HTERT RPE-1 (cell line): Measurements from ENCODE around the gene CMIP.

Experiments
- in situ Hi-C: fragments of 300-500 bp; cut with MboI; formaldehyde crosslinking; loops from 4 replicates; pipeline ENCODE4 v1.14.3; 2020; ENCODE audit warnings: low sequenced_read_pairs

The CMIP gene

DNA sequence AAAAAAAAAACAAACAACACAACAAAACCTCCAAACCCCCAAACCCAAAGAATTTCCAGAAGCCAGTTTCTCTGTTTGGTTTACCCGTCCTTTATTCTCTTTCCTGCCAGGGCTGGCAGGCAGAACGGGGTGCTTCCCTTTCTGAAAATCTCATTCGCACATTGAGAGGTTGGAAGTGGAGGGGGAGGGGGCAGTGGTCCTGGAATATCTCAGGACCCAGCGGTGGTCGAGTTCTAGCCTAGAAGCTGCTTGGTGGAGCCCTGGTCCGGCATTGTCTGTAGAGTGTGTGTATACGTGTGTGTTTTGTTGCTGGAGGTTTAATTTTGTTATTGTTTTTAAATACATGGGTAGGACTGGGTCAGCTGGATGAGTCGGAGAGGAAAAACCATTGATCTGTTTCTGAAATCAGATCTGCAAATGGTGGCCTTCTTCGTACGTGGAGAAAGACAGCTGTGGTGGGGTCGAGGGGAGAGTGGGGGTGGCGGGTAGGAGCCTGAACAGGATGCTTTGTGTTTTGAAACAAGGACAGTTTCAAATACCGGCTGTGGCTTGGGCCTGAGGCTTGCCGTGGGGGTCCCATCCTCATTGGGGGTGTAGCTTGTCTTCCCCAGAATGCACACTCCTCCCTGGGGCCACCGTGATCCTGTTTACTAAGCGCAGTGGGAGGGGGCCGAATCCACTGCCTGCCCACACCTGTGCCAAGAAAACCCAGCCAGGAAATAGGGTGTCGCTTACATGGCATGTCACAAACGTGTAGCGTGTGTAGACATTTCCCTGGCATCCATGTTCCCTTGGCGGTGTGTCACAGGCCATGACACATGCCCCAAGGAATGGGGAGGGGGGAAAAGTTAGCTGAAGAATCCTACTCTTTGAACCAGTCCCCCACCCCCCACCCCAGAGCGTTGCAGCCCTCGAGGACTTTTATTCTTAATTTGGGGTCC lies 1.6 kb downstream of the CMIP start:
- in situ Hi-C loops = no loop called here

DNA sequence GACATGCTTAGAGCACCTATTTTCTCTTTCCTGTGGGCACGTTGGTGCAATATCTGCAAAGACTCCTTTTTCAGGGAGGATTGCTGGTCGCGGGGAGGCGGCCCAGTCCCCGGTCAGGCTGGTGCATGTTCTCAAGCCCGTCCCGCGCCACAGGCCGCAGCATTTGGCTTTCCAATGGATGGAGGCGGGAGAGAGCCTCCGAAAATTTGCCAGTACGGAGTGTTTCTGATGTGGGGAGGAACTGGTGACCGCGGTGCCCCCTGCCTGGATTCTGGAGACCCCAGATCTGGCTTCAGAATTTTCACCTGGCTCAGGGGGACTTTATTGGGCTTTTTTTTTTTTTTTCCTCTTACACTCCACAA lies 2.3 kb downstream of the CMIP start:
- in situ Hi-C loops = no loop called here

DNA sequence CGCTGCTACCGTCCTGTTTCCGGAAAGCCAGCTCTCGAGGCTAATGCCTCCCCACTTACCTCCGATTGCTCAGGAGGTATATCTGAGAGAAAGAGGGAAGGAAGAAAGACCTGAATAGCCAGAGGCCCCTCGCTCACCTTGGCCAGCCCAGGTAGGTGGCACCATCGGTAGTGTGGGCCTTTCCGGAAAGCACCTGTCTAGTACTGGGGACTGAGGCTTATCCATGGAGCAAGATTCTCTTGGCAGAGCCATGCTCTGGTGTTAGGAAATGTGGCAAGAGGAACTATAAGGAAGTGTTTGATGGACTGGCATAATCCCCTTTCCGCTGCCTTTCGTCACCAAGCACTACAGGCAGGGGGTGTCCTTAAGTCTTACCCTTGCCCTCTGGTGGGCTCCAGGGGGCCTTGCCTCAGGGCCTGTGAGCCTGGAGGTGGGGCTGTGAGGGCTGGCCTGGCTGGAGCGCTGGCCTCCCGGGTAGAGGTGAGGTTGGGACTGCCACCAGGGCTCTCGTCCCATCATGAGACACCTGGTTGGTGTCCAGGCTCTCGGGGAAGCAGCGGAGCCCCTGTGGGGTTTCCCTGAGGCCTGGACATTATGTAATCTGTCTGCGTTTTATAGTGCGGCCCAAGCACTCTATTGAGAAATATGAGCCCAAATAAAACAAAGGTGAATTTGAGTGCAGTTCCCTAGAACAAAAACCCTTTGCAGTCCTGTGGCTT lies 2.9 kb downstream of the CMIP start:
- in situ Hi-C loops = no loop called here

DNA sequence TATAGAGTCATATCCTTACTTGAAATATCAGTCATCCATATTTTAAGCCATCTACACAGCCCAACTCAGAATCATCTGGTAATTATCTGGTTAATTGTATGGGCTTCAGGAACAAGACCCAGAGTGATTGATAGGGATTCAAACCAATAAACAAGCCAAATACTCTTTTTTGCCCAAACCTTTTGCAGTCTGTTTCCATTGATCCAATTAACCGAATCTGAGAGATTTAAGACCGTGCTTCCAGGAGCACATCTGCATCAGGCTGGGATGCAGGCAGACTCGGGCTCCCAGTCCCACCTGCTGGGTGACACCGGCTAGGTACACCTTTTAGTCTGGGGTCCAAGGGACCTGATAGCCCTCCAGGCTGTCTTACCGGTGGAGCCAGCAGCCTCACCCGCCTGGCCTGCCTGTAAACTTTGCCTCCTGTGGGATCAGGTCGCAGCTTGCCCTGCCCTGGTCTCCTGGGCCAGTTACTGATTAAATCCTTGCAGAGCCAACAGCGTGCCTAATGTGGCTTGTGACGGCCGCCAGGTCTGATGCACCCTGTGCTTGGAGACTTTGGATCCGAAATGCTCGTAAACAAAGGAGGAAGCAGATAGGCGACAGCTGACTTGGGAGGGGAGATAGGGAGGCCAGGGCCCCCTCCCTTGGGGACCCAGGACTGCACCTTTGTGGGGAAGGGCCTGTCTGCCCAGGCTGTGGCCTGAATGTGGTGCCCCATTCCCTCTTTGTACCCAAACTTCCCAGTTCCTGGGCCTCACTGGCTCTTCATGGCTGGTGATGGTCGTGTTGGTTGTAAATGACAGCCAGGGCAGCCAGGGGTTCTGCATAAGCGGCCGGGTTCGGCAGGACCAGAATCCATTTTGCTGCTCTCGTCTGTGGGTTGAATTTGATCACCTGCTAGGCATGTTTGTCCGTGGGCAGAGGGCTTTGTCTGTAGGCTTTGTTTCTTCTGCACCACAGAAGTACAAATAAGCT lies 3.8 kb downstream of the CMIP start:
- in situ Hi-C loops = no loop called here

DNA sequence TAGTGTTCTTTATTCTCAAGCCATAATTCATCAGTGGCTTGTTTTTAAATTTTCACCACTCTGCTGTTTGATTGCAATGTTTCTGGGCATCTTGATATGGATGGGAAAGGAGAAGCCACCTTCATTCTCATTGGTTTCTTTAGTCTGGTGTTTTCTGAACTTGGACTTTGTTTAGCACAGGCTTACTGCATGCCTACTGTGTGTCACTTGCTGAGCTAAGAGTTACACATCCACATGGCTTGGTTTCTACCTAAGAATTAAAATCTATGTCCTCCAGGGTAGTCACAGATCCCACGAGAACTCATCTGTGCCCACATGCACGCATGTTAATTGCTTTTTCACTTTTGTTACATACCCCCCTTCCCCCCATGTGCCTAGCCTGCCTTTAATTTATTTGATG lies 4.6 kb downstream of the CMIP start:
- in situ Hi-C loops = no loop called here

DNA sequence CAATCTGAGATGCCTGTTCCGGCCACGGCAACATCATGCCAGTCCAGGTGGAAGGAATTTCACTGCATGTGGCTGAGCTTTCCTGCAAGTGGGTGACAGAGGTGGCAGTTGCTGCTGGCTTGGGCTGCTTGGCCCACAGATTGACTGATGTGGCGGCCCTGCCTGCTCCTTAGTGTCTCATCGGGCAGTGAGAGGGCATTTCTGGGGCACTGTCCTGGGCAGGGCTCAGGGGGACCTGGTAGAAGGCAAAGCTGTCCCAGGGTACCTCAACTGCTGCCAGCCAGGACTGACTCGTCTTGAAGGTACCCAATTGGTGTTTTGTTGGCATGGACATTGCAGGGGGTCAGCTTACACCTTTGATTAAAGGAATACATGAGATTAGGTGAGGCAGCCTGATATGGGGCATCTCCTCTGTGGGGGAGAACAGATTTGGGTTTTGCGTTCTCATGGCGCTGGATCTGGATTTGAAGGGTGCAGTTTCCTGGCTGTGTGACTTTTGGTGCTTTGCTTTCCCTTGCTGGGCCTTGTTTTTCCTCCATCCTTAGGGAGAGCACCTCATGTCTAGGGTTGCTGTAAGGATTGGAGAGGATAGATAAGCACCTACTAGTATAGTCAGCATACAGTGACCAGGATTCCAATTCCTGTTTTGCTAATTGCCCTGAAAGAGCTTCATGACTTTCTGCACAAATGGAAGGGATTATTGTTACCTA lies 5.4 kb downstream of the CMIP start:
- in situ Hi-C loops = no loop called here

DNA sequence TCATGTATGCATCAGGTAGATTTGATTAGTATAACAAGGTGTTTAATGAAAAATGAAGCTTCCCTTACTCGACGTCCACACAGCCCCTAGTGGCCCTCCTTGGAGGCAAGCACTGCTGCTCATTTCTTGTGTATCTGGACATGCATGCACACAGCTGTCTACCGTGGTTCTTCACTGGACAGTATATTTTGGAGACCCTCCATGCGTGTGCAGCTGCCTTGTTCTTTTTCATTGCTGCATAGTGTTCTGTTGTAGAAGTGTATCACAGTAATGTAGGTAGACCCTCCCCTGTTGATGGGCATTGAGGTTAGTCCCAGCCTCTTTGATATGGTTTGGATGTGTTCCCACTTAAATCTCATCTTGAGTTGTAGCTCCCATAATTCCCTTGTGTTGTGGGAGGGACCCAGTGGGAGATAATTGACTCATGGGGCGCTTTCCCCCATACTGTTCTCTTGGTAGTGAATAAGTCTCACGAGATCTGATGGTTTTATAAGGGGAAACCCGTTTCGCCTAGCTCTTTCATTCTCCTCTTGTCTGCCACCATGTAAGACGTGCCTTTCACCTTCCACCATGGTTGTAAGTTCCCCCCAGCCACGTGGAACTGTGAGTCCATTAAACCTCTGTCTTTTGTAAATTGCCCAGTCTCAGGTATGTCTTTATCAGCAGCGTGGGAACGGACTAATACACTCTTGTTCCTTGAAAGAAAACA lies 6.3 kb downstream of the CMIP start:
- in situ Hi-C loops = no loop called here

DNA sequence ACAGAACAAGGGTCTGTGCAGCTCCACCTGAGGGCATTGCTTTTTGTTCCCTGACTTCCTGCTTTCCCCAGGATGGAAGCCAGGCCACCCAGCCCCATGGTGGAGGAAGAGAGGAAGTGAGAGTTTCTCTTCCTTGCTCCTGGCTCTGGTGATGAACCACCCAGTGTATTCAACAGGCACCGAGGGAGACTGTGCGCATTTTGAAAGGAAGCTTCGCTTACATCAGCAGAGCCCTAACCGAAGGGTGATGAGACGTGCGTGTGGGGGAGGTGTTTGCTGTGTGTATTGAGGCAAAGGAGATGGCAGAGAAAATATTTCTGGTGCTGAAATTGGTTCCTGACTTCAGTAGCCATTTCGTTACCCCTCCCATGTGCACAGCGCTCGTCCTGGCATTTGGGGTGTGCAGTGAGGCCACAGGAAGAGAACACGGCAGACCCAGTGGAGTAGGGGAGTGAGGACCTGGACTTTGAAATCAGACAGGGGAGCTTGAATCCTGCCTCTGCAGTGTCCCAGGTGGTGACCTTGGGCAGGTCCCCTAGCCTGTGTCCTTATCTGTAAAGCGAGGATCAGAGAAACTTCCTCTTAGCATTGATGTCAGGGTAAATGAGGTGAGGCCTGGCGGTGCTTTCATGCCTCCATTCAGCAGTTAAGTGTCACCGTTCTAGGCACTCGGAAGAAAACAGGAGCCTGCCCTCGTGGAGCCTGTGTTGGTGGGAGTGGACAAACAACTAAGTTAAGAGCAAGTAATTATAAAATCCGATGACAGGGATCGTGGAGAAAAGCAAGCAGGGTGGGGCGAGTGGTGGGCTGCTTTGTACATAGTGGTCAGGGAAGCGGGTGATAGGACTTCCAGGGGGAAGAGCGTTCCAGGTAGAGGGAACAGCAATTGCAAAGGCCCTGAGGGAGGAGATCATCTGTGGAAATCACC lies 7.4 kb downstream of the CMIP start:
- in situ Hi-C loops = no loop called here

DNA sequence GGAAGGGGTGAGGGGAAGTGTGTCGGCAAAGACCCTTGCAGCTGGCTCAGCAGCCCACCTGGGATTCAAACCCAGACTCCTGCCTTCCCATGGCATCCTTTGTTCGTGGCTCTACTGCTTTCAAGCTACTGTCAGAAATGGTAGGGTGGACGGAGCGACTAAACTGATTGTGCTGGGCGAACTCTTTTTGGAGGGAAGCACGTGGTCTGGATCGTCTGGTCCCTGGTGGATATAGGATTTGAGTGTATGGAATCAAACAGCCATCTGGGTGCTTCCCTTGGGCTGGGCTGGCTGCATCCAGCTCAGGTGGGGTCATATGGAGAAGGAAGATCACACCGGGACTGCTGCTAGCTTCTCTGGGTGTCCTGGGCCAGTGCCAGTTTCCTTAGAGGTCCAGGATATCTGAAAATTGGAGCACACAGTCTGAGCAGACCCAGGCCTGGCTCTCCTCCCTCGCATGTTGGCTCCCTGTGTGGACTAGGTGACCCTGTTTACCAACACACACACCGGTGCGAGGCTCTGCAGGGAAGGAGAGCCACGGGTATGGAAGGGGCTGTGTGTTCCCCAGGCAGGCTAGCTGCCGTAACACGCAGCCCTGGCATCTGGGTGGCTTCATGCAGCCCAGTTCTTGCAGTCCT lies 8.6 kb downstream of the CMIP start:
- in situ Hi-C loops = no loop called here

DNA sequence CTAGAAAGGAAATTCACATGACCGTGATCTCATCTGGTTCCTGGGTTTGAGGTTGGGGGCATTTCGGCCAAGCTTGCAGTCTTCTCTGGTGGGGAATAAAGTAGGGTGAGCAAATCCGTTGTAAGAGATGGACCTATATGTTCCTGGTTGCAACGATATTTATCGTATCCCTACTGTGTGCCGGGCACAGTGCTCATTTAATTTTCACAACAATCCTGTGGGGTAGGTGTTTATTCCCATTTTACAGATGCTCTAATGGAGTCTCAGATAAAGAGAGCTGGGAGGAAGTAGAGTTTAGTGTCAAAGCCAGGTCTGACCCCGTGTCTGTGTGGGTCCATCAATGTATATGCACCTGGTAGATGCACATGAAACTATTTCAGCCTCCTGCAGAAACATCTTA lies 9.4 kb downstream of the CMIP start:
- in situ Hi-C loops = no loop called here

DNA sequence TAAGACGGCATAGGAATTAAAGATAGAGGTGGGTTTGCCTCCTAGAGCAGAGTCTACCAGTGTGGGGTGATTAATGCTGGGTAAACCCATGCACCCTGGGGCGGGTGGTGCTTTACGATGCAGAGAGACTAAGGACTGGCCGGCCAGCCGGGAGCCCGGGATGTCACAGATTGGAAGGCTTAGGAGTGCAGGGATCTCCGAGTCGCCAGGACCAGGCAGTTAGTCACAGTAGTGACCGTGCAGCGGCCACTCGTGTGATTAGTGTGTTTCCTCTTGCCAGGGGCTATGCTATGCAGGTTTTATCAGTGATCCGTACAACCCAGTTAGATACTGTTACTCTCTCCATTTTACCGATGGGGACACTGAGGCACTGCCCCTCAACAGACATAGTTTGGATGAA lies 10.4 kb downstream of the CMIP start:
- in situ Hi-C loops = no loop called here

DNA sequence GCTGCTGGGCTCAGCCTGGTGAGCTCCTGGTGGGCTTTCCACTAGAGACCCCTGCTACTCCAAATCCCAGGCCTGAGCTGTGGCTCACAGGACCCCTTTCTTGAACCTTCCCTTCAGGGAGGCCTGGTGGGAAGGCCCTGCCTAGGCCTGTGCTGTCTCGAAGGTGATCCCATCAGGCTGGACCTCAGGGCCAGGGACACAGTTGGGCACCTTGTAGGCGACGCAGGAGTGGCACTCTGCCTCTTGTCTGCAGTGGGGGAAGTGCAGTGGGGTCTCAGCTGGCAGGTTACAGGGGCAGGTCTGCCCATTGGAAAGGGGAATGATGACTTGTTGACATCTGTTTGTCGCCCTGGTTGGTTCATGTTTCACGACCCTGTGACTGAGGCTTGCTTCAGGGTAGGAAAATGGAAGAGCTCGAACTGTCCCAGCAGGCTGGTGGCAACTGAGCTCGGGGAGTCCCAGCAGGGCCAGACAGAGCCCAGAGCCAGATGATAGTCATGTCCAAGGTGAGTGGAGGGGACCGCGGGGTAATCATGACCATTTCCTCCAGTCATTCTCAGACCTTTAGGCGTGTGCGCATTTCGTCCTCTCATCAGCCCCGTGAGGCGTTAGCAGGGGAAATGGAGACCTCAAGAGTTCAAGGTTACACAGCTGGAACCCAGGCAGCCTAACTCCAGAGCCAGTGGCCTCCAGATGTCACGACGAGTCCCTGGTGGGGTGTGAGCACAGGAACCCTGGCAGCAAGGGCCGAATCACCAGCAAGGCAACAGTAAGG lies 11.3 kb downstream of the CMIP start:
- in situ Hi-C loops = no loop called here

DNA sequence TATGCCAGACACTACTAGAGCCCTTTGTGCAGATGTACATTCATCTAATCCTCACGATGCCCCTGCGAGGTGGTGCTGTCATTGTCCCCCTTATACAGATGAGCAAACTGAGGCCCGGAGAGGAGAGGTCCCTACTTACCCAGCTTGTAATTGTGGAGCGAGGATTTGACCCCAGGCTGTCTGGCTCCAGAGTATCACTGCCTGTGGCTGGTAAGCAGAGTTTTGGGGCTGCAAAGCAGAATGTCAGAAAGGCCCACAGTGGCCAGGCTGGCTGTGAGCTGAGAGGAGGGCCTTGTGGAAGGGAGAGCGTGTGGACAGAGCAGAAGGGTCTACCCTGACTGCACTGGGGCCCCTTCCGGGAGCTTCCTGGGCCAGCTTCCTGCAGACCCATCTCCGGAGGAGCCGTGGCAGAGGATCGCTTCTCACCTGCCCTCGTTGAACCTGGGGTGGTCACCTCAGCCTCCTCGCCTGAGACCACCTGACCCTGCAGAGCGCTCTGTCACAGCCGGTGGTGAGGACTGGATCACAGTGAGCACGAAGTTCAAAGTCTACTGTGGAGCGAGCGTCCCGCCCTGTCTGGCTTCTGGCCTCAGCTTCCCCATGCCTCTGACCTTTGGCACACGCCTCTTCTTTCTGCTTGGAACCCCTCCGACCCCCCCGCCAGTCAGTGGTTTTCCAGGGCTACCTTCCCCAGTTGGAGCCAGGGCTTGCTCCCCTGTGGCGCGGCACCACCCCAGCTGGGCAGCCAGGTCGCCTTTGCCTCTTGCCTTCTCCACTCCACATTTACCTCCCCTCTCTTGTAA lies 12.1 kb downstream of the CMIP start:
- in situ Hi-C loops = no loop called here

DNA sequence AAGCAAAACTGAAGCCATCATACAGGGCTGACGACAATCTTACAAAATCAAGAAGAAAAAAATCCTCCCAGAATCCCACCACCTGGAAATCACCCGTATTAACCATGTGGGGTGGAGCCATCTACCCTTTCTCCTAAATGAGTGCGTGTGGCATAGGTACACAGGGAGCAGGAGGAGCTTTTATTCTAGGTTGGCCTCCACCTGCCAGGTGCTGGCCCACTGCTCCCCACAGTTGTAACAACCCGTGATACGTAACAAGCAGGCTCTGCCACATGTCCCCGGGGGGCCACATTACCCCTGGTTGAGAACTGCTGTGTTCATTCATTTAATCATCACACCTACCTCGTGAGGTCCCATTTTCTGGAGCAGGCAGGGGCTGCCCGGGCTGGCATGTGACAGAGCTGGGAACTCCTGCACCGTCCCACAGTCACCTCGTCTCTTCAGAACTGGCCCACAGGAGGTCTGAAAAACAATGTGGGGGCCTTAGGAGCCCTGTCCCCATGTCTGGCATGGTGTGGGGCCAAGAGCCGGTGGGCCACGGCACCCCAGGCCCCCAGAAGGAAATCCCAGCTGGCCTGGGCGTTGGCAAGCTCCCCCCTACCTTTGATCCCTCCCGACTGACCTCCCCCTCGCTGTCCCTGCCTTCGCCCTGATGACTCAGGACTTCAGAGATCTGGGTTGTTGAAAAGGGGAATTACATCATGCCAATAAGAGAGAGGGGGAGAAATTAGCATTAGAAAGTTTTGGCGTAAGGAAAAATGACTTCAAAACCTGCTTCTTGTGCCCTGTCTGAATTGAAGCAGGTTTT lies 12.9 kb downstream of the CMIP start:
- in situ Hi-C loops = no loop called here

DNA sequence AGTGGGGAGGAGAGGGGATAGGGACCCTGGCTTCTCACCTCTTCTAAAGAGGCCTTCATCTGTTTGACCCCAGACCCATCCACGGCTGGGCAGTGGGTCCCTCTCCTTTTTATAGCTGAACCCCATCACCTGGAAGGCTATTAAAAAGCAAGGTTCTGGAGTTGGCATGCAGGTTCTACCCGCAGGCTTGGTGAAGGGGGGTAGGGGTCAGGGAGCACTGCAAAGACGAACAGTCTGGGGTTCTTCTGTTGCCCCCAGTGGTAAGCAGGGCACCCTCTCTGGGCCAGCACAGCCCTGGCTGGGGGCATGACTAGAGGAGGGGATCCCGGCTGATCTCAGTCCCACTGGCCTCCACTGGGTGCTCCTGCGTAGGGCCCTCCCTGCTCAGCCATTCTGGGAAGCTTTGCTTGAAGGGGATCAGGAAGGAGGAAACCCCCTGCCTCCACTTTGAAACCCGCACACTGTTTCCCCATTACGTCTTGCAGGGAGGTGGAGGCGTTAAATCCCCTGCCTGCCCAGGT lies 13.6 kb downstream of the CMIP start:
- in situ Hi-C loops = no loop called here
